Esophagus squamous epithelium (tissue), 4 donors: ENCODE data around the gene TMEM101.

Experiments
- CTCF ChIP-seq, 6 experiments: fragments of 450-650 bp in 4 of 6; fragments of 200-600 bp in 2 of 6; sonication (generic) in 2 of 6; IDR thresholded peaks; one replicate each; pipeline ENCODE4 v1.5.1; 2016 to 2019; ENCODE audit warnings: antibody characterized with exemption in 6 of 6, mild to moderate bottlenecking in 4 of 6, moderate library complexity in 4 of 6
- POLR2A ChIP-seq, 4 donors: fragments of 450-650 bp; IDR thresholded peaks; one replicate each; pipeline ENCODE4 v1.6.1; 2017; ENCODE audit warnings: antibody characterized with exemption in 4 of 4, mild to moderate bottlenecking in 4 of 4, moderate library complexity in 3 of 4

- TF ChIP-seq POLR2A (IDR thresholded peaks at IDR 0.05) = no peak
- TF ChIP-seq CTCF (IDR thresholded peaks at IDR 0.05) = no peak
These were observed 52.8 kb downstream of the TMEM101 start for GRCh38 chr17:43961954-43962353.
